HG02852 (cell line): ENCODE measurements around the gene NDUFV2.
A peak's percentile ranks its signal among the peaks of the same experiment; 100 is the strongest.

Experiments
- ATAC-seq: cut with Tn5 transposase; IDR thresholded peaks from one replicate; pipeline ENCODE4 v1.9.1; 2021; ENCODE audit warnings: mild to moderate bottlenecking, moderate library complexity; ENCODE audit not compliant: unreplicated experiment

The NDUFV2 gene

DNA sequence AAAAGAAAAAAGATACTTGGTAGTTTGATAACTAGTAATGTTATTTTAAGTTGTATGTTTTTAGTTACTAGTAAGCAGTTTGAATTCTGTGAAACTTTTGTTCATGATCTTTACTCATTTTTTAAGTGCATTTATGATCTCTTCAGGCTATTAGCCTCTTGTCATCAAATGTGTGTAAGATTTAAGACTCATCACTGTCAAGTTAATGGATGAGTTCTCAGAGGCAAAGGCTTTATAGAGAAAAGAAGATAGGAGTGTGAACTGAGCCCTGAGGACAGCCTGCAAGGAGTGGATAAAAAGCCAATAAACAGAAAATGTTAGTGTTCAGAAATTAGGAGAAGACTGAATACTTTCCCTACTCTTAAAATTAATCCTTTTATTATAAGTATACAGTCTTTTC lies 13.5 kb downstream of the NDUFV2 start:
- no peak for ATAC-seq

DNA sequence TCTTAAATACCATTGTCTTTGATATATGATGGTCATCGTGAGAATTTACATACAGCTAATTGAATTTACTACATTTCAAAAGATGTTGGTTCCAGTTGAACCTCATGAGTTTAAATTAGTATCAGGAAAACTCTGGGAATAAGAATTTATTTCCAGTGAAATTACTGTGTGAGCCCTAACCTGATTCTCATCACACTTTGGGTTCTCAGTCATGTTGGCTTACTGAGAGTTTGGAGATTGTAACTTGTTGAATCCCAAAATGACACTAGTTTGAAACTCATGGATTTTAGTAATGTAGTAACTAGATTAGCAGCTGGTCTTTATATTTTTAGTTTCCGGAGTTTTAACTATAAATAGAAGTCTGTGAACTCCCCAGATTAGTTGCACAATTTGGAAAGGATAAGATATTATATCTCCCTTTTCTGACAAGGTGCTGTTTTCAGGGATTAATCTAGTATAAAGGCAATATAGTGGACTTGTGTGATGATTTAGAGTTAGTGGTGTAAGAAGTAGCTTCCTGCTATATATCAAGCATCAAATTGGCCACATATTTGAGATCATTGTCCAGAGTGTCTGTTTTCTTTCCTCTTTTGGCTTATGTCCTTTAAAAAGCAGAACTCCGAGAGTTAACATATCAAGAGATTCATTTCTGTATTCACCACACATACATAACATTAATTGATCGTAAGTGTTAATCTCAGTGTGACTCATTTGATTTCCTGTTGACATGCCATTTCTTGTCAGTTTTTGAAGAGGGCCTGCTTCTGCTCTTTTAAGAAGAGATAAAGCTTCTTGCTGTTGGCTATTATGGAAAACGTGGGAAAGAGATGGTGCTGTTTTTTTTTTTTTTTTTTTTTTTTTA lies 15.7 kb downstream of the NDUFV2 start:
- no peak for ATAC-seq

DNA sequence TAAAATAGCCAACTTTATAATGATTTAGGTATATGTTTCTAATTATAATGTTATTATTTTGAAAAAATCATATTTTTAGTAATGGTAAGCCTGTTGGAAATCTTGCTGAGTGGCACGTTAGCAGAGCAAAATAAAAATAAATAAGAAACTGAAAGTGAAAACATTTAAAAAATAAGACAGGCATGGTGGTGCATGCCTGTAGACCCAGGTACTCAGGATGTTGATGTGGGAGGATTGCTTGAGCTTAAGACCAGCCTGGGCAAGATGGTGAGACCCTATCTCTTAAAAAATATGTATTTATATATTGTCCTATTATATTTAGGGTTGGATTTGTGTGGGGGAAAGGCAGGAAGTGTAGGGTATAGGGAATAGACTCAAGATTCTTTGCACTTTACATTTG lies 18.3 kb downstream of the NDUFV2 start:
- ATAC-seq: no peak

GRCh38 chr18:9123520-9123919 lies 21.0 kb downstream of the NDUFV2 start:
- no peak for ATAC-seq

DNA sequence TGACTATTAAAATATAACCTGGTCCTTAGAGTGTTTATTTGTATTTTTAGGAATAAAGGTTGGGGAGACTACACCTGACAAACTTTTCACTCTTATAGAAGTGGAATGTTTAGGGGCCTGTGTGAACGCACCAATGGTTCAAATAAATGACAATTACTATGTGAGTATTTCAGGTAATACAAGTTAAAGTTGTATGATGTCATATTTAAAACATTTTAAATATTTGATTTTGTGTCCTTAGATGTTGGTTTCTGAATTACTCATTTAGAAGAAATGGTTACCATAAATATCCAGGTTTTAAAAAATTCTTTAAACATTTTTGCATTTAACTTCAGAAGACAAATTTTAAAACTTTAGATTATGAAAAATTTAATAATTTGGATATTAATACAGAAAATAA lies 22.3 kb downstream of the NDUFV2 start:
- no peak for ATAC-seq

DNA sequence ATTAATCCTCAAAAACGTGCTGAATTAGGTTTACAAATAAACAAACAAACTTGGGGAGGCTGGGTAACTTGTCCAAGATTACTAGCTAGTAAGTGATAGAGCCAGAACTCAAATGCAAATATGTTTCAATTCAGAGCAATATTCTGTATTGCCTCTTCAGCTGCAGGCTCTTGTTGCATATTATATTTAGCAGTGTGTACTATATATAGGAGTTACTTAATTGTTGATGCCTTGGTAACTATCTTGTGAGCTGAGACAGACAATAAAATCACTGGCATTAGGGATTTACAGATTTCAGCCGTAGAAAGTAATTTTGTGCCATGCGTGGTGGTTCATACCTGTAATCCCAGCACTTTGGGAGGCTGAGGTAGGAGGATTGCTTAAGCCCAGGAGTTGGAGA lies 23.8 kb downstream of the NDUFV2 start:
- no peak for ATAC-seq

DNA sequence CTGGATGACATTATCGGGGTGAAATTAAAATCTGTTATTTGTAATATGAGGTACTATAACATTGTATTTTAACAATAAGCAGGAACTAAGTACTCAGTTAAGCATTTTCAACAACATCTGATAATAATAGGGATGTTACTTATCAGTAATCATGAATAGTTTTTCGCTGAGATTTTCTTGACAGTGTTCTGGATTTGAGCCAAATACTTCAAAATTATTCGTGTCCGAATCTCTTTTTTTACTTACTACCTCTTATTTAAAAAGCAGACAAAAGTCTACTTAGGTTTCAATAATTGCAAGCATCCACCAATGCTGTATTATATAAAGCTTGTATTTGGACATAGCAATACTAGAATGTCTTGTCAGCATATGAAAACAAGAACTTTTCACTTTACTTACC lies 27.7 kb downstream of the NDUFV2 start:
- ATAC-seq: no peak

GRCh38 chr18:9130806-9131205 lies 28.3 kb downstream of the NDUFV2 start:
- ATAC-seq: no peak

GRCh38 chr18:9132628-9133027 lies 30.1 kb downstream of the NDUFV2 start:
- ATAC-seq: no peak

GRCh38 chr18:9133225-9133624 lies 30.7 kb downstream of the NDUFV2 start:
- no peak for ATAC-seq

- ATAC-seq: no peak
These were observed 32.8 kb downstream of the NDUFV2 start for GRCh38 chr18:9135081-9135911.

DNA sequence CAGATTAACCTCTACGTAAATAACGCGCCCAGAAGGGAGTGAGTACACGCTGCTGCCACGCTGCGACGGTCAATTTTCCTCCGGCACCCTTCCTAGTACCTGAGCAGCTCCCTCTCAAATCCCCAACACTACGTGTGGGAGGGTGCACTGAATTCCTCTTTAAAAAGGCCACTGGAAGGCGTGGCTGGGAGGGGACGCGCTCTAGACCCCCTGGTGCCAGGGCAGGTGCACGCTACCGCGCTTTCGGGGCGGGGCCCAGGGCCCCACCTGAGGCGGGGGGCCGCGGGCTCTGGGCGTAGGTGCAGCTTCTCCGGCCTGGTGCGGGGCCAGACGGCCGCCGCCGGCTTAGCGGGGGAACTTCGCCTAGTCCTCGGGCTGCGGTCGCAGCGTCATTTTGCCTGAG lies 33.4 kb downstream of the NDUFV2 start:
- peak; percentile 21 for ATAC-seq

GRCh38 chr18:9136315-9137155 lies 34.0 kb downstream of the NDUFV2 start, which contains the start of gene ANKRD12:
ANKRD12 (plus strand) TSS chr18:9136781; CDS start chr18:9182433, 45,652 bp downstream.
- ATAC-seq: peak; percentile 69

DNA sequence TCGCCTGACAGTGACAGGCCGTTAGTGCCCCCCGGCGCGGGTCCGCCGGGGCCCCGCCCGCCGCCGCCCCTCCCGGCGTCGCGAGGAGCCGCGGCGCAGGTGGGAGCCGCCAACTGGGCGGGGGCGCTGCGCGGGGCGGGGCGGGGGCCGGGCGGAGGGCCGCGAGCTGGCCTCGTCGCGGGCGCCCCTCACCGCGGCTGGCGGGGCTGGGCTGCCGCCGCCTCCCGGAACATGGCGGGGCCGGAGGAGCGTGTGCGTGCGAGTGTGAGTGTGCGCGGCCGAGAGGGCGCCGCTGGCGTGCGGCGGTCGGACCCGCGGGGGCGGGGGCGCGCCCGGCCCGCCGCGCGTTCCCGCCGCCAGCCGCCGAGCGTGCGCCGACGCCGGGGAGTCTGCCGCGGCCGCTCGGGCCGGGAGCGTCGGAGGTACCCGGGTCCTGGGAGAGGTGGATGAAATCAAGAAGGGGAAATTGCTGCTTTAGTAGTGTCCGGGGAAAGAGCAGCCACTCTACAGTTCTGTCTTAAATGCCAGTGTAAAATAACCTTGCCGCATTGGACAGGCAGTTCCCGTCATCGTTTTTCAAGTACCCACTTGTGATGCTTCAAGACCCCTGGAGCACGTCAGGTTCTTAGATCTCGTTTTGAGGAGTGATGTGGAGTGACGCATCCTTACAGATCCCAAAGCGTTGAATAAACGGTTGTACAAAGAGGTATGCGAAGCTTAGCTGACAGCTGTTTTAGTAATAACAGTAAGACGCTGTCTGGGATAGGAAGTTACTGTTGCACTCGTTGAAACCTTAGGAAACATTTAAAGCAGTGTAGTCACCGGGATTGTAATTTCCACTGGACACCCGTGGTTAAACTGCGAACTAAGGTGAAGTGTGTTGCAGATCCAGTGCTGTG lies 34.9 kb downstream of the NDUFV2 start:
- peak; percentile 37 for ATAC-seq

DNA sequence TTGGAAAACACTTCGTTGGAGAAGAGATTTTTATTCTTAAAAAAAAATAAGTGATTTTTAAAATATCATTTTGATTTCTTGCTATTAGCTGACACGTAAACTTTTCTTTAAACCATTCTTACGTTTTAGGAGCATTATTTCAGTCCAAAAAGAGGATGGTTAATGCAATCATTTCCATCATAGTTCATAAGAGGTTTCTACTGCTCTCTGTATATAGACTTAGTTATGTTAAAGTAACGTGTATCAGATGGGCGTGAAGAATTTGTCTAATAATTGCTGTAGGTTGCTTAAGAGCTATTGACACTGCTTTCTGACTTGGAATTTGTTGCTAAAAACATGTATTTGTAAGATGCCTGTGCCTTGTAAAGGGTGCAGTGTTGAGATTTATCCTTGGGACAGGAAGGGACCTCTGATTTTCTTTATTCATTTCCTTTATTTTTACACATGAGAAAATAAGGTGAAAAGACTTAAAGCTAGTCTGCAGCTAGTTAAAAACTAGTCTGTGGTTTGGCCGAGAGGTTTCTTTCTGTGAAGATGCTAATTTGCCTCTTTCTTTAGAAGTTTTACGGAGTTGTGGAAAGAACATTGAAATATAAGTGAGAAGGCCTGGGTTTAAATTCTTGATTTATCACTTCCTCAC lies 37.0 kb downstream of the NDUFV2 start:
- no peak for ATAC-seq

- ATAC-seq: no peak
These were observed 37.9 kb downstream of the NDUFV2 start for GRCh38 chr18:9140381-9140780.

GRCh38 chr18:9140984-9141383 lies 38.5 kb downstream of the NDUFV2 start:
- ATAC-seq: no peak

GRCh38 chr18:9146224-9146623 lies 43.7 kb downstream of the NDUFV2 start:
- no peak for ATAC-seq

DNA sequence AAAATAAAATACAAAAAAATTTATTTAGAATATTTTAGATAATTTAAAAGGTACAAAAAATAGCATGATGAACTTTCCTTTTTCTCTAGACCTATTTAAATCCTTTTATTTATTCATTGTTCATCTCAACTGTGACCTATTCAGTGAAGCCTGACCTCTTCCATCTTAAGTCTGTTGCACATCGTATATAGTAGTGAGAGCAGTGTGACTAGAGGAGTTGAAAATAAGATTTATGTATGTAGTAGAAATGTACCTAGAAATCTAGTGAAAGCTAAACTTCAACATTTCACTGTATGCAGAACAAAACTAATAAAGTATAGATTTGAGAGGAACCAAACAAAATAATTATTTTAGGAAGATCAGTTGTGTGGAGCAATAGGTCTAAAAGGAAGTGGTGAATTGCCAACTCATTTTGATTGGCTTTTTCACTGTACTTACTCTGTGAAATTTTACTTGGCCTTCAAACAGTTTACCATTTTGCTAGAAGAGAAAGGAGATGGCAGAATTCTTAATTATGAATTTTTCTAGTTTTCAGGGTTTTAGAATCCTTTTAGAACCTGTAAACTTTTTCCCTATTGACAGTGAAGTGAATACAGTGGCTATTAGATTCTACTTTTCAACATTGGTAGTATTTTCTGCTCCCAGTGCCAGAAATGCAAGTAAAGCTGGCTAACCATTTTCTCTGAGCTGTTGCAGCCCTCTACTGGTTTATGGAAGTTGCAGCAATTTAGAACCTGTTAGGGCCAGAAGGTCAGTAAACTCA lies 45.1 kb downstream of the NDUFV2 start:
- peak; percentile 41 for ATAC-seq
